NCI-H1436 treated with DMSO at 0.1 percent for 48 hours (cell line): Measurements from ENCODE around the gene ERCC6L.
"Not testable (repeated sequence)": the region's sequence is repeated elsewhere in the genome, so short reads cannot be mapped to it uniquely, and the experiment has no call there.

Experiments
- DNase-seq: peaks from one replicate; lab custom pipeline; 2025; lab: John Stamatoyannopoulos, UW

ERCC6L gene

DNA sequence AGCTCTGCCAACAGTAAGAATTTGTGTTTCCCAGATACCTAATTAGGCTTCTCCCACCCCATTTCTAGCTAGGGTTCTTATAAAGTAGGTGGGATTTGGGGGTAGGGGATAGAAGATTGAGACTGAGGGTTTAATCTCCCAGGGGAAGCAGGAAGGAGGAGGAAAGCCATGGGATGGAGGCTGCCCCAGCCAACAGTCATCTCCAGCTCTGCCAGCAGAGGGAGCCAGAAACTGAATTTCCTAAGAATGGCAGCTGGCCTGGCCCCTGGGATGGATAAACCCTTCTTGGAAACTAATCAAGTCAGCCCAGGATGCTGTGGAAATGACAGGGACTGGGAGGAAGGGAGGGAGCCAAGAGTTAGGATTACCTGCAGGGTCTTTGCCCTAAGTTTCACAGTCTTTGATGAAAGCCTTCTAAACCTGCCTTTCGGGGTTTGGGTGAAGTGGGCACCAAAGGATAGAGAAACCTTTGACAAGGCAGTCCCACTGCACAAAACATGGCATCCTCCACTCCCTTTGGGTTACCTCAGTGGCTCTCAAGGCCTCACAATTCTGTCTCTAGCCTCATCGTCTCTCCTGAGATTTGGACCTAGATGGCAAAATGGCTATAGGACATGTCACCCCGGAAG is 6.7 kb upstream of the ERCC6L start:
- DNase-seq, result peak; percentile 11

DNA sequence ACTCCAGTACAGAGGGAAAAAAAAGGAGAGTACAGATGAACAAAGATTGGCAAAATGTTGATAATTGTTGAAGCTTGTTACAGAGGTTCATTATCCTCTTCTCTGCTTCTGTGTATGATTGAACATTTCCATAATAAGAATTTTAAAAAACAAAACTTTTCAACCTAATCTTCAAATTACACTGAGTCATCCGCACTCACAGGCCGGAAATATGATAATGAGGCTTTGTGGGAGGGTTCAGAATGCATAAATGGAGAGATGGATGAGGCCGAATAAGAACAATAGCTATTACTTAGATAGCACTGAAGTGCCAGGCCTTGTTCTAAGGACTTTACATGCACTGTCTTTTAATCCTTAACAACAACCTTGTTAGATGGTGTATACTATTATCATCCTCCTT is 4.6 kb upstream of the ERCC6L start:
- DNase-seq, result peak; percentile 10

DNA sequence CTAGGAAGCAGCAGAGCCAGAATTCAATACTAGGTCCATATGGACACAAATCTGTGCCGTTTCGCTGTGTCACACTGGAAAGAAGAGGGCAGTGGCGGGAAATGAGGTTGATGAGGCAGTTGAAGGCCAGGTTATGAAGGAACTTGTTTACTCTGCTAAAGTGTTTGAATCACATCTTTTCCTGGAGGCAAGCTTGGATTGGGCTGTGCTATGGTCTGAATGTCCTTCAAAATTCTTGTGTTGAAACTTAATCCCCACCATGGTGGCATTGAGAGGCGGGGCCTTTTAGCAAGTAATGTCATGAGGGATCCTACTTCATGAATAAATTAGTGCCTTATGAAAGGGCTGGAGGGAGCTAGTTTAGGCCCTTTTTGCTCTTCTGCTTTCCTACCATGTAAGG is 2.1 kb upstream of the ERCC6L start:
- no peak for DNase-seq

DNA sequence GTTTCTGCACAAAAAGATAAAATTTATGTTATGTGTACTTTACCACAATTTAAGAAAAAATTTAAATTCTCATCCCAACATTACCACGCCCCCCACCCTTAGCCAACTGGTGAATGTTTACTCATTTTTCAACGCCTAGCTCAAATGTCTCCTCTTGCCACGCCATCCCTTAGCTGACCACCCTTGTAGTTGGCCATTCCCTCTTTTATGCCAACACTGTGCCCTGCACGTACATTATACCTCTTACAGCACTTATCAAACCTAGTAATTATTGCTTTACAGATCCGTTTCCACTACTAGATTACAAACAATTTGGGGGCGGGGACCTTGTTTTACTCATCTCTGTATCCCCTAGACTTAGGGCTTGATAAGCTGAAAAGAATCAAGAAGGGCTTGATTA is 644 bp downstream of the ERCC6L start:
- DNase-seq, result no peak

DNA sequence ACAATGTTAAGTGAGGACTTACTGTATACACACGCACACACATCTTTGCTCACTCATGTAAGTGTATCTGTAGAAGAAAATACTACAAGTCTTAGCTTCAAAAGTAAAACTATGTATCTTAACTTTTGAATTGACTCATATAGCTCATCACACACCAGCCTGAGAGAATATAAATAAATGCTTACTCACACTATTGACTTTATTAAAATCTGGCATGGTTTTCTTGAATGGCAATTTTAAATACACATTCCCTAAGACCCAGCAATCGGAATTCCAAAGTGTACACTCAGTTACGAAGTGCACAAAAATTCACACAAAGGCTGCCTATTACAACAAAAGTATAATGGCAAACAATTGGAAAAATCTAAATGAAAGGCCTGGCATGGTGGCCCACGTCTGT is 2.0 kb downstream of the ERCC6L start:
- no peak for DNase-seq

DNA sequence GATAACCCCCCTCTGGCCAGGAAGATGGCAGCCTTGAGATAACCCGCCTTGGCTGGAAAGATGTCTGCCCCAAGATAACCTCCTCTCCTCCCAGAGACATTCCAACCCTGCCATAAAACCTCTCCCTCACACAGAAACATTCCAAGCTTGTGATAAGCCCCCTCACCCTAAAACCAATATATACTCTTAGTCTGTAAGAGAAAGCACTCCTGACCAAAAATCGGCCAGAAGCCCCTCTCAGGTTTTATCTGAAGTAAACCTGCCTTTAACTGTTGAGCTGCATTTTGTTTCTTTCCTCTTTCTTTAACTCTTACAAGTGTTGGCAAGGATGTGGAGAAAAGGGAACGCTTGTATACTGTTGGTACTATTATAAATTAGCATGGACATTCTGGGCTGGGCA is 8.5 kb downstream of the ERCC6L start:
- no peak for DNase-seq

DNA sequence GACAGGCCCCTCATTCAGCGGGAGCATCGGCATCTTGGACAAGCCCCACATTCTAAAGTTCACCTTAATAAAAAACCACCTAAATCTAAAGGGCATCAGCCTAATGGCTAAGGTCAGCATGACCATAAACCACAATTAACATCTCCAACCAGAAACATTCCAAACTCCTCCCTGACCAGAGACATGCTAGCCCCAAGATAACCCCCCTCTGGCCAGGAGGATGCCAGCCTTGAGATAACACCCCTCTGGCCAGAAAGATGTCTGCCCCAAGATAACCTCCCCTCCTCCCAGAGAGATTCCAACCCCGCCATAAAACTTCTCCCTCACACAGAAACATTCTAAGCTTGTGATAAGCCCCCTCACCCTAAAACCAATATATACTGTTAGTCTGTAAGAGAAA is 18.5 kb downstream of the ERCC6L start:
- not testable (repeated sequence) for DNase-seq

DNA sequence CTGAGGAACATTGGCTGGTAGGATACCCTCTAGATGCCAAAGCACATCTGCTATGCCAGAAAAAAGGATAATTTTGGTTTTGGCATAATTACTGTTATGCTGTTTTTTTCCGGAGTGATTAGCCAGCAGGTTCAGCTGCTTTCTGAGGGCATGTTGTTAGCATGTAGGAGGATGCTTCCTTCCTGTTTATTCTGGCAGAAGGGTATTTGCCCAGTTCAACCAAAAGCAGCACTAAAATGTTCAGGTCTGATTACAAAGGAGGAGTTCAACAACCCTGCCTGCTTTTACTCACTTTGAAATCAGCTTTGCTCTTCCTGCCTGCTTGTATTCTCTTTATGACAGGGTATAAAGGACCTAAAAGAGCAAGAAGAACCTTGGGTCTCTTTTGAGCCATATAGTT is 21.9 kb downstream of the ERCC6L start:
- no peak for DNase-seq

DNA sequence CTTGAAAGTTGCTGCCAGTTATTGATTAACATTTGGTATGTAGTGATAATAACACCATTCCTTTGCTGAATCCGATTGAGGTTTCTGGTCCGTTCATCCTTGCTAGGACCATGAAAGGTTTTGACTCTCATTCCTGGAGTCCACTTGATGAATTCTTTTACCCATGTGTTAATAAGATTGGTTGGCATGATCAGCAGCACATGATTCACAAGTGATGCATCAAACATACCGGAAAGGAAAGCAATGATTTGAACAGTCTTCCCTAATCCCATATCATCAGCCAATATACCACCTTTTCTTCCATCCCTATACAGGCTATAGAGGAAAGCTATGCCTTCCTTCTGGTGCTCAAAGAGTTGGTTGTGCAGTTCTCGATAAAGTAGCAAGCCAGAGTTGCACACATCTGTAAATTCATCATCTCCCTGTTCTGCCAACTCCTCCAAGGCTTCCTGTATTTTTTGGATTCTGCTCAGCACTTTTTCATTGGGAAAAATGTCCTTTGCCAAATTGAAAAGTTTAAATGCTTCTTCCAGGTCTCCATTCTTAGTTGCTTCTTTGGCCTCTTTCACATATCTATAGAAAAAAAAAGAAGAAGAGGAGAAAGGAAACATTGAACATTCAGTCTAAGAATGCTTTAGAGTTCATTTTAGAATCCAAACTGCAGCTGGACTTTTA is 30.6 kb downstream of the ERCC6L start:
- no peak for DNase-seq

DNA sequence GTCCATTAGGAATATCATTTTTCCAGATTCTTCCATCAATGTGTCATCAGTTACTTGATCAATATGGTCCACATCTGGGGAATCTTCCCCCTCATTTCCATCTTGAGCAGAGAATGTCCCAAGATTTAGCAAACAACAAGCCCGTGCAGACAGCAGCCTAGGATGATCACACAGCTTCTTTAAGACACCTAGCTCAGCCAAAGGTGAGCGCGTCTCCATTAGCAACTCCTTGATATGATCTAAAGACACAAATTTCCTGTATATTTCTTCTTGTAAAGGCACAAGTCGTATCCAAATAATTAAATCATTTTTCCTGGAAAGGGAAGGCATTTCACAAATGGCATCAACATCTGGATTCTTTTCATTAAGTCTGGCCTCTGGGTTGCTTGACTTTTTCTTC is 31.5 kb downstream of the ERCC6L start:
- DNase-seq, result no peak

DNA sequence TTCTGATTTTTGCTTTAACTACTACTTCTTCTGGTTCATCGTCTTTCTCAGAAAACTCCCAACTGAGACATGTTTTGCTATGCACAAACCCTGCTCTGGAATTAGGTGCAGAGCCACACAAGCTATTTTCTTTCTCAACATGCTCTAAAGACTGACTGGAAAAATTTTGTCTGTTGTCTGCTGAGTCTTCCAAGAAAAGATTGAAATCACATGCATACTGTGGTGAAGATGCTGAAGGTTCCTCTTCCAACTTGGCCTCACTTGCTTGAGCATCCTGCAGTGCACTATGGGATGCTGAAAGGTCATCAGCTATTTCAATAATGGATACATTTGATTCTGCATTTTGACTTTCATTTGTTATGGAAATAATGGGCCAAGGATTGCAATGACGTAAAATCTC is 33.1 kb downstream of the ERCC6L start:
- DNase-seq, result no peak

DNA sequence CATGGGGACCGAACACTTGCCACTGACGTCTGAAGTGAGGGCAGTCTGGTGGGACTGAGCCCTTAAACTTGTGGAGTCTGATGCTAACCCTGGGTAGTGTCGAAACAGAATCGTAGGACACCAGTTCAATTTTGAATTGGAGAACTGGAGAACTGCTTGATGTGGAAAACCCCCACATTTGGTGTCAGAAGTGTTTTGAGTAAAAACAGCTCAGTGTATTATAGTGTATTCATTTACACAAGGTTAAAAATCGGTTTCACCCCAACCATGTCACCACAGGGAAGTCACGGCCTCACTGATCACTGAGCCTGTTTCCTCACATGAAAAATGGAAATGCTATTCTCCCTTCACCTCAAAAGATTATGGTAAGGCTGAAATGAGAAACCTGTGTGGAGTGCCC is 35.4 kb downstream of the ERCC6L start:
- DNase-seq, result no peak

DNA sequence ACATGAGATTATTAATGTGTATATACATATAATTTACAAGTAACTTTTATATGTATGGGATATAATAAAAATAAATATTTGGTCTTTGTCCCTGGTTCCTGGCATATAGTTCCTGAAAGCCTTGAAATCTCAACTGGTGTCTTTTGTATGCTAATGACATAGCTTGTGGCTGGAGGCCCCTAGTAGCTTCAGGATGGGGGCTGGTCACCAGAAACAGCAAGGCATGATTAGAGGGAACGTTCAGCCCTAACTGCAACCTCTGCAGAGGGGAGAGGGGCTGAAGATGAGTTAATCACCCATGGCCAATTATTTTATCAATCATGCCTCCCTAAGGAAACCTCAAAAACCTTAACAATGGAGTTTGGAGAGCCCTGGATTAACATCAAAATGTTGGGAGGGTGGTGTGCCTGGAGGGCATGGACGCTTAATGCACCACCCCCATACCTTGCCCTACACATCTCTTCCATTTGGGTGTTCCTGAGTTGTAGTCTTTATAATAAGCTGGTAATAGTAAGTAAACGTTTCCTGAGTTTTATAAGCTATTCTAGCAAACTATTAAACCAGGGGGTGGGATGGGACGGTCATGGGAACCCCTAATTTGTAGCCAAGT is 35.9 kb downstream of the ERCC6L start:
- DNase-seq, result no peak

DNA sequence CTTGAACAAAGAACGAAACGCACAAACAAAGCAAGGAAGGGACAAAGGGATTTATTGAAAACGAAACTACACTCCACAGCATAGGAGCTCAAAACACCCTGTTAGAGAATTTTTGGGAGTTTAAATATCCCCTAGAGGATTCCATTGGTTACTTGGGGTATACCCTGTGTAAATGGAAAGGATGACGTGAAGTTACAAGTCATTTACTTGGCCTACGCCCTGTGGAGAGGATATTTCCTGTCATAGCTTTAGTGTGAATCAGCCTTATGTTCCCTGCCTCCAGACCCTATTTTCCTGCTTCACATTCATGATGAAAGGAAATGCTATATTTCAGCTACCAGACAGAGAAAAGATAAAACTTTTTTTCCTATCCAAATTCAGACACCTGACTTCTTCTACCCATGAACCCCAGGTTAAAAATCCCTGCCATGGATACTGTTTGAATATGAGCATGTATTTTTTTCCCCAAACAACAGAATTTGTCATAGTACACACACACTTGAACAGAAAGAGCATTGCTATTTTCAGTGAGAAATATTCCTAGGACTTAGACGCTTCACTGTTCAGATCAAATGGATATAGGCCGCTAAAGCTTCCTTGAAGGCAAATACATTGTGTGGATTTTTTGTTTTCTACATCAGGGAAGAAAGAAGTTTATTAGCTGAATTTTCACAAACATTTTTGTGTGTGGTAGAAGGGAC is 36.8 kb downstream of the ERCC6L start:
- no peak for DNase-seq

DNA sequence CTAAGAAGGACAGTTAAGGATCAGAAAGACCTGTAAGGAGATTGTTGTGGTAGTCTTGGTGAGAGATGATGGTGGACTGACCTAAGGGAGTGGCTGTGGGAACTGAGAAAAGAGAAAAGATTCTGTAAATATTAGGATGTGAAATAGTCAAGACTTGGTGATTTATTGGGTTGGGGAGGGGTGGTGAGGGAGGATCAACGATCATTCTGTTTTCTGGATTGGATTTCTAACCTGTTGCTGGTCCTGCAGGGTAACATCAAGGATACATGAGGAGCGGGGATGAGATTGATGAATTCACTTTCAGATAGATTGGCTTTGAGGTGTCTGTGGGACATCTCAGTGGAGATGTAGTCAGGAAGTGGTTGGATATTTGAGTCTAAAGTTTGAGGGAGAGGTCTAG is 55.9 kb downstream of the ERCC6L start:
- DNase-seq, result no peak

DNA sequence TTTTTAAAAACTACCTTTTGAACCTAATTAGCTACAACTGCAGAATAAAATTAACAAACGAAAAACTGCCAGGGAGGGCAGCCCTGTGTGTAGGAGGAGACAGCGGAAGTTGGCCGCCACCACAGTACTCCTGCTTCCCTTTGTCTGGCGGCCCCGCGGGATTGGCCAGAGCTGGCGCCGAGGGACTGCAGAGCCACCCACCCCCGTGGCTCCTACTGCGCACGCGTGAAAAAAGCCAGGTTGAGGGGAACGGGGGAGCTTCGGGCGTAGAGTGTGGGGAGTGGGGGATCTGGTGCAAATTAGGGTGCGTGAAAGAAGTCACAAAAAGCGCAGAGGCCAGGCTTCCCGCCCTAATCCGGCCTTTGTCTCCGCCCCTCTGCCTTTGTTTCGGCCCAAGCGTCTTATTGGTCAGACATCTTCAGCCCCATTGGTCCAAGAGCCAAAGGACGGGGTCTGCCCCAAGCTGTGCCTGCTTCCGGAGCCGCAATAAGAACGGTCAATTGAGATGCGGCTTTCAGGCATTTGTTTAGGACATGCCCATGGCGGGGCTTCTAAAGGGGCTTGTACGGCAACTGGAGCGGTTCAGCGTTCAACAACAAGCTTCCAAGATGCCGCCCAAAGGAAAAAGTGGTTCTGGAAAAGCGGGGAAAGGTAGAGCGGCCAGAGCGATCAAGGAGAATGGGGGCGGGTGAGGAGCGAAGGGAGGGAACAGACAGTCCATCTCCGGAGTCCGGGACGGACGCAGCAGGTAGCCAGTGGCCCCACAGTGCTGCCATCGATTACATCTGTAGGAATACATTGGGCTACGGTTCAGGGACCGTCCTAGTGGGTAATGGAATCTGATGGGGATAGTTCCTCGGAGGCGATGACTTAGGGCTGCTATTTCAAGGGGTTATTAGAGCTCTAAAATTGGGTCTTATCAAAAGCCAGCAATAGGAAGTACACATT is 57.4 kb downstream of the ERCC6L start, which contains the start of gene PIN4:
Gene PIN4 (plus strand): TSS at position 580 of the 948 bp plus-strand sequence. CDS start 29 bp downstream, at position 609.
- peak; percentile 95 for DNase-seq

DNA sequence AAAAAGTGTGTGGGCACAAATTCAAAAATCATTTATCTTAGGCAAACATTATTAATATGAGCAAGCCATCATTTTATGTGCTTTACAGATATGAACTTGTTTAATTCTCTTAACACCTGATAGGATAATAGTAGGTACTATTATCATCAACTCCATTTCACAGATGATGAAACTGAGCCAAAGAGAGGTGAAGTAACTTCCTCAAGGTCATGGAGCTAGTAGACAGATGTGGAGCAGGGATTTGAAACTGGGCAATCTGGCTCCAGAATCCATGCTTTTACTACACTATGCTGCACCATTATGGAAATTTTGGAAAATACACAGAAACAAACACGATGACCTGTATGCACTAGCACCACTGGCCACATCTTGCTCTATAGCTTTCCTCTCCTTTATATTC is 58.3 kb downstream of the ERCC6L start:
- DNase-seq, result no peak

DNA sequence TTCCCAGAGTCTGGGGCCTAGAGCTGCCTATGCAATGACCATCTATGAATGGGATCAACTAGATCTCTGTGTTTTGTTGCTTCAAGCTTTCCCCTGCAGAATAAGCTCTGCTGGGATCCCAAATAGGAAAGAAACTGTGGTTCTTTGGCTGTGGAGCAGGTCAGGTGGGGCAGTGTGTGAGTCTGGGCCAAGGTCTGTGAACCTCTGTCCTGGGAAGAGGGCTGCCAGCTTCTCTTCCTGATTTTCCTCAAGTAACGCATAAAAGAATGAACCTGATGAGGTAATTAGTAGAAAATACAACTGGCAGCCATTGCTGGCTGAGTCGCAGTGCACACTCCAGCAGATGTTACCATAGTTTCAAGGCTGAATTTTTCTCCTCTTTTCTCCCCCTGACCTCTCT is 61.8 kb downstream of the ERCC6L start:
- DNase-seq, result no peak

DNA sequence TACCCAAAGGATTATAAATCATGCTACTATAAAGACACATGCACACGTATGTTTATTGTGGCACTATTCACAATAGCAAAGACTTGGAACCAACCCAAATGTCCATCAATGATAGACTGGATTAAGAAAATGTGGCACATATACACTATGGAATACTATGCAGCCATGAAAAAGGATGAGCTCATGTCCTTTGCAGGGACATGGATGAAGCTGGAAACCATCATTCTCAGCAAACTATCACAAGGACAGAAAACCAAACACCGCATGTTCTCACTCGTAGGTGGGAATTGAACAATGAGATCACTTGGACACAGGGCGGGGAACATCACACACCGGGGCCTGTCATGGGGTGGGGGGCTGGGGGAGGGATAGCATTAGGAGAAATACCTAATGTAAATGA is 62.5 kb downstream of the ERCC6L start:
- DNase-seq, result not testable (repeated sequence)

DNA sequence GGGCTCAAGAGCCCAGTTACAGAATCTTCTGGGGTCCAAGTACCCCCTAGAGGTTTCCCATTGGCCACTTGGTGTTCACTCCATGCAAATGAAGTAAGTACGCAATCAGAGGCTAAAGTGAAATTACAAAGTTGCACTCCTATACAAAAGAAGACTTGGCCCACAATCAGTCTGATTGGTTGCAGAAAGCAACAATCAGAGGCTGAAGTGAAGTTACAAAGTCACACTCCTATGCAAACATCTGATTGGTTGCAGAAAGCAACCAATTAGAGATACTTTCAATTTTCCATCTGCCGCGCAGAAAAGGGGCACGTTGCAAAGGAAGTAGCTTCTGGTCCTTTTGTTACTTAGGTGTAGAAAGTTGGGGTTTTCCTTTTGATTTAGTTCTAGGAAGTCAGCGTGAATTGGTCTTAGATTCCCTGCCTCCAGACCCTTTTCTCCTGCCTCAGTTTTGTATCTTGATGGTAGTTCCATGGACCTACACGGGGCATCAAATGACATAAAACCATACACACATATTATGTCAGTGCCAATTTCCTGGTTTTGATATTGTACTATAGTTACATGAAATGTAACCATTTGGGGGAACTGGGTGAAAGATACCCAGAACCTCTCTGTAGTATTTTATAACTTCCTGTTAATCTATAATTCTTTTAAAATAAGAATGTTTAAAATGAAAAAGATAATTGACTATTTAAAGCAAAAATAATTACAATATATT is 69.7 kb downstream of the ERCC6L start:
- no peak for DNase-seq

DNA sequence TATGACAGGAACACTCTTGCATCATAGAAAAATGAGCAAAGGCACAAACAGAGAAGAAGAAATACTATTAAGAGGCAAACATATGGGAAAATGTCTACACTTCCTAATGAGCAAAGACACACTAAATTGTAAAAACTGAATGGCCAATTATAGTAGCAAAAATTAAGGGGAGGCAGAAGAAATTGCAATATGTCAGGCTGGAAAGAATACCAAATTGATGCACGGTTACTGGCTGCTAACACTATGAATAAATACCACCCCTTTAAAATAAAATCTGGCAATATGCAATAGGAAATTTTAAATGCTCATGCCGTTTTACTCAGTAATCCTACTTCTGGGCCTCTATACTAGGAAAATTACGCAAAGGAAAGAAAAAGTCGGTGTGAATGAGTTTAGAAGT is 73.3 kb downstream of the ERCC6L start:
- no peak for DNase-seq
